IPS-NIHi11 (cell line): Measurements from ENCODE around the gene RNF223.

ENCODE experiments used
- DNase-seq: peaks from one replicate; pipeline ENCODE4 v3.0.0; 2012; ENCODE audit warnings: mixed read lengths, low spot score

Gene RNF223

DNA sequence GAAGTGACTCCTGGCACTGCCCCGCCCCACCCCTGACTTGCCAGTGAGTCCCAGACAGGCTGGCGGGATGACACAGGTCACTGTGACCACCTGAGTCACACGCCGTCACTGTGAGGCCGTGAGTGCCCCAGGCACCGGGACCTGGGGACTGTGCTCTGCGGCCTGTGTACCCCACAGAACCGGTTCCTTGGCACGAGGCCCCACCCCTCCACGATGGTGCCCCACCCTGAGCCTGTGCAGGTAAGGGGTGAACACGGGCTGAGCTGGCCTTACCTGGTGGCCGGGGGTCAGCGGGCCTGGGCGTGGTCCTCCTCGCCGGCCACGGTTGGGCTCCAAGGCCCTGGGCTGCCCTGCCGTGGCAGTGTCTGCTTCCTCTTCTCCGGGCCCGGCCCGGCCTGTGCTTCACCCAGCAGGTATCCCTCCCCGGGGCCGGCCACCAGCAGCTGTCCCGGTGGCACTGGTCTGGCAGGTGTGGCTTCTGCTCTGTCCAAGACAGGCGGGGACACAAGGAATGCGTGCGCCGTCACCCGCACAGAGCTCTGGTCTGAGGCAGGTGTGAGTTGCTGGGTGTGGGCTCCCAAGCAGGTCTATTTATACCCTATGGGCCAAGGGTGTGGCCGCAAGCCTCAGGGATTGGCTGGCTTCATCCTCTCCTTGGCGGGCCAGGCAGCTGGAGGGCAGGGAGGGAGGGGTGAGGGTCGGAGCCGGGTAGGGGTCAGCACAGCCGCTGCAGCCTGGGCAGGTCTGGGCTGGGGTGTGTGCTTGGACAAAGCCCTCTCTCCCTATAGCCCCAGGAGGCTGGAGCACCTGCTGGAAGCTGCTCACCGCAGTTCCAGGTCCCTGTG is at the start of gene RNF223:
TSS of gene RNF223 (minus strand) at position 564 of the 845 bp plus-strand sequence. CDS start 1,740 bp downstream, outside the sequence.
- no peak for DNase-seq

DNA sequence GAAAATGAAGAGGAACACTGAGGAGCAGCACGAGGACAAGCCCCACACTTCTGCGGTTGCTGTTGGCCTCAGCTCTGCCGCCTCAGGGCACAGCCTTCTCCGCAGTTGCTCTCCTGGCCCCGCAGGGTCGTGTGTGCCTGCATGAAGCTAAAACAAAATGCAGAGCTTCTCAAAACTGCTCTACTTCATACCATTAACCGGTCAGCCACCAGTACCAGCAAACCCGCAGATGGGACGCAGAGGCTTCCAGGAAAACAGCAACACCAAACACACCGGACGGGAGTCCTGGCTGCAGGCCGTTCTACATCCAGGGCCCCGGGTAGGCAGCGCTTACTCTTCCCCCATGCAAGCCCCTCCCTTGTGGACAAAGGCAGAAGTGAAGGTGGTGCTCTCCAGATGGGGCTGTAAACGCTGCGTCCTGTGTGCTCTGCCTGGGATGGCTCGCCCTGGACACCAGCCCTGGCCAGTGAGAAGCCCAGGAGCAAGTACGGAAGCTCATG is 48.9 kb upstream of the RNF223 start:
- peak; percentile 45 for DNase-seq

DNA sequence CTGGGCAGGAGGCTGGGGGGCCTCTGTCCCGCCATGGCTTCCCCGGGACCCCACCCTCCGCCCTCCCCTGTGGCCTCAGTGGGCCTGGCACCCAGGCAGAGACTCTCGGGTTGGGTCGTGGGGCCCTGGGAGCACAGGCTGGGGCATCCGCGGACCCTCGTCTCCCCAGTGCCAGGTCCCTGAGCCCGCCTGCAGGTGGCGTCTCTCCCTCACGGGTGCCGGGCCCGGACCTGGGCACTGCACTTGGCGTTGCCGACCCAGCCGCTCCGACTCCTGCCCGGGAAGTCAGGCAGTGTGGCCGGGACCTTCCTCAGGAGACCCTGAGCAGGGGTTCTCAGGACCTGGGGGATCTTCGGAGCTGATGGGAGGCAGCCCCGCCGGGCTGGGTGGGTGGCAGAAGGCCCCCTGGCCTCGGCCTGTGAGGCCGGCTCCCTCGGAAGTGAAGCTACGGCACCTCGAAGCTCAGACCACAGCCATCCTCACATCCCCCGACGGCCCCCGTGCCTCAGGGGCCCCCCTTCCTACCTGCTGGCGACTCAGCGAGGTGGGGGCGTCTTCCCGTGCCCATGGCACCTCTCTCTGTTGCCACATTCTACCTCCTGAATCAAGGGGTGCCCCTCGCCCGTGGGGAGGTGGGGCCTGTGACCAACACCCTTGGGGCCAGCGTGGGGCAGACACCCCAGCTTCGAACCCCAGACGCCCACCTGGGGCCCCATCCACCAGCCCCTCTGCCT is 48.1 kb upstream of the RNF223 start:
- peak; percentile 95 for DNase-seq

DNA sequence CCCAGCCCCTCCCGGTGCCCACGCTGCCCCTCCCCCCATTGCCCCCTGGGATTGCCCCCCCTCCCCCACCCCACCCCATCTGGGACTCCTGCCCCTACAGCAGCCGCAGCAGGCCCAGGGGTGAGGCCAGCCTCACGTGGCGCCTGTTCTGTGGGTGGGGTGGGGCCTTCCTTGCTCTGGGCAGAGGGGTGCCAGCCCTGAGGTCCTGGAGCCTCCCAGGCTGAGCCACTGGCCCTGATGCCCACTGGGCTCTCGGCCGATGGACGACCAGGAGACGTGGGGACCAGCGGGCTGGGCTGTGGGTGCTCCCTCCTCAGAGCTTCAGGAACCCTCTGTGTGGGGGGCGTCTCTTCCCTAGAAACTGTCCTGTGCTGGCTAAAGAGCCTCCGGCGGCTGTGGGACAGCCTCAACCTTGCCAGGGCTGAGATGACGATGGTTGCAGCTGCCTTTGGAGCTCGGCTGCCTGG is 47.5 kb upstream of the RNF223 start:
- peak; percentile 27 for DNase-seq

DNA sequence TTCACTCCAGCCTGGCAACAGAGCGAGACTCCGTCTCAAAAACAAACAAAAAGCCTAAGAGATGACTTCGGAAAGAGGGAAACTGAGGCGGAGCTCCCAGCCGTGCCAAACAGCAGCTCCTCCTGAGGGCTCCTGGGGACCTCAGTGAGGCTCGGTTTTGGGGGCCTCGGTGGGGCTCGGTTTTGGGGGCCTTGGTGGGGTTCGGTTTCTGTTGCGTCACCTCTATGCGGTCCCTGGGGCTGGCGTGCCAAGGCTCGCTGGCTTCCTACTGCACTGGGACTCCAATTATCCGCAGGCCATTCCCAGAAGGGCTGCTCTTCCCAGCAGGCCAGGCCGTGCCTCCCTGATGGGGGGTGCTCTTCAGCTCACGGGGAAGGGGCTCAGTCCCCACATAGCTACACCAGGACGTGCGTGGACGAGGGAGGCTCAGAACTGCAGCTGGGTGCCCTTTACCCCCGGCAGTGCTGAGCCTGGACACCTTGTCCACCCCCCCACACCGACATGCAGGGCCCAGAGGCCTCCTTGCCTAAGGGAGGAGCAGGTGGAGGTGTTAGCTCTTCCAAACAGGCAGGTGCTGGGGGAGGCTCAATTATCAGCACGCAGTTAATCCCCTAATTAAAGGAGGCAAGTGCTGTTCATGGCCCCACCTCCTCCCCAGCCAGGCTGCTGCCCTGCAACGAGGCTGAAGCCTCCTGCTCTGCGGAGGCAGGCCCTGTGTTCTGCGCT is 46.9 kb upstream of the RNF223 start:
- DNase-seq: no peak

DNA sequence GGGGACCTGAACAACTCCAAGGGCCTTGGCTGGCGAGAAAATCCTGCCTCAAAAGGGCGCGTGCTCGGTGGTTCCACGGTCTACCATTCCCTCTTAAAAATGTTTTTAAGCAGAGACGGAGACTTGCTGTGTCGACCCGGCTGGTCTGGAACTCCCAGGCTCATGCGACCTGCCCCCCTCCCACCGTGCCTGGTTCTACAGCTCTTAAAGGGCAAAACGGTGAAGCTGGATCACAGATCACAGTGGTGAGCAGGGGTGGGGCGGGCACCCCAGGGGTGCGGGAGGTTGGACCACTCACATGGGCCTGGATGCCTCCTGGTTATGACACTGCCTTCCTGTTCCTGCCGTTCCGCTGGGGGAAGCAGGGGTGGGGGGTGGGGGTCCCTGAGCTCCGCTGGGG is 46.0 kb upstream of the RNF223 start:
- no peak for DNase-seq

DNA sequence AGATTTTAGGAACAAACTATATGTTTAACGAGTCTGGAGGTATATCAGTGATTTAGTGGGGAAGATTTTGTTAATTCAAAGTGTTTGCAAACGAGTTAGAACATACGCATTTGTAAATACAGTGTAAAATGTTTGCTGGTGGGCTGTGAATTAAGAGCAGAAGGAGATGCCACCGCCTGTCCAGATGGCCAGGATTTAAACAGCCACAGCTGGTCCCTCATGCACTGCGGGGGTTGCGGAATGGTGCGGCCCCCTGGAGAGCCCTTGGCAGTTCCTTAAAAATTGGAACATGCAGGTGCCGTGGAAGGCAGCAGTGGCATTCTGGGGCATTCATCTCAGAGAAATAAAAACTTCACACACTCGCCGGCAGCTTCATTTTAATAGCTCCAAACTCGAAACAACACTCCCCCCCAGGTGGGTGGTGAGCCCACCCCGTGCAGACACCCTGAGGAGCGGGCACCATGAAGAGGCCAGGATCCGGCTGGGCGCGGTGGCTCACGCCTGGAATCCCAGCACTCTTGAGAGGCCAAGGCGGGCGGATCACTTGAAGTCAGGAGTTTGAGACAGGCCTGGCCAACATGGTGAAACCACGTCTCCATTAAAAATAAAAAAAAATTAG is 45.3 kb upstream of the RNF223 start:
- no peak for DNase-seq

DNA sequence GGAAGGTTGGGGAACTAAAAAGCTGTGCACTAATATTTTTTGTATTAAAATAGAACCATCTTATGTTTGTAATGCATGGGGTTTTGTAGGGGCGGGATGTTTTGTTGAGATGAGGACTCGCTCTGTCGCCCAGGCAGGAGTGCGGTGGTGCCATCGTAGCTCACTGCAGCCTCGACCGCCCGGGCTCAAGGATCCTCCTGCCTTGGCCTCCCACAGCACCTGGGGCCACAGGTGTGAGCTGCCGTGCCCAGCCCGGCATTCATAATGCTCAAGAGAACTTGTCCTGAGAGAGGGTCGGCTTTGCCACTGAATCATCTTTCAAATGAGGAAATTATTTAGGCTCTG is 44.7 kb upstream of the RNF223 start:
- DNase-seq: no peak

DNA sequence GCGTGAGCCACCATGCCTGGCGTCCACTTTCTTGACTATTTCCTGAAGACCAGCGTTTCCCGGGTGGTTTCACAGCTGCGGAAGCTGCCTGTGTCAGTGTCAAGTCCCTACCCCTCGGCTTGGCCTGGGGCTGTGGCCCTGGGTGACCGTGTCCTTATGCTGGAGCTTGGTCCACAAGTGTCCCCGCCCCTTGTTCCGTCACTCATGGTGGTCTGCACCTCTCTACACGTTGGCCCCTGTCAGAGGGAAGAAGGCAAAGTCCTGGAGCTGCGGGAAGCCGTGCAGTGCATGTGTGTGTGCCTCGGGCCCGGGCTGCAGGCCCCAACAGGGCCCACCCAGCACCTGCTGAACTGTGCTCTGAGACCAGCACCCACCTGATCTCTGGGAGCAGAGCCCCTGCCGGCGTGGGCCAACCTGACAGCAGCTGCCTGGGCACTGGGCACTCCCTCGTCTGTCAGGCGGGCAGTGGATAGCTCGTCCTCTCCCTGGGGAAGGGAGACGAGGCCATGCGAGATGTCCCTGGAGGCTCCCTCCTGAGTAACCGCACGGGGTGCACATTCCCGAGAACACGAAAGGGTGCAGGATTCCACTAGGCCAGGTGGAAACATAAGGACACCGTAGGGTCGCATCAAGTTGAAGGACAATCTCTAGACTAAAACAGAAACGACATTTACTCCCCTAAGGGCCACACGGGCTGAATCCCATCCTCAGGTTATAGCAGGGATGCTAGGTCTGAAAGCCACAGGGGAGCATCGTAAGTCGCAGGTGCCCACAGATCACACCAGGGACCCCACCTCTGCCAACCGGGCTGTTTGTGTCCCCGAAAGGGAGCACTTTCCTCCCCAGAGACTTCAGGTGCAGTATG is 44.1 kb upstream of the RNF223 start:
- DNase-seq: no peak

DNA sequence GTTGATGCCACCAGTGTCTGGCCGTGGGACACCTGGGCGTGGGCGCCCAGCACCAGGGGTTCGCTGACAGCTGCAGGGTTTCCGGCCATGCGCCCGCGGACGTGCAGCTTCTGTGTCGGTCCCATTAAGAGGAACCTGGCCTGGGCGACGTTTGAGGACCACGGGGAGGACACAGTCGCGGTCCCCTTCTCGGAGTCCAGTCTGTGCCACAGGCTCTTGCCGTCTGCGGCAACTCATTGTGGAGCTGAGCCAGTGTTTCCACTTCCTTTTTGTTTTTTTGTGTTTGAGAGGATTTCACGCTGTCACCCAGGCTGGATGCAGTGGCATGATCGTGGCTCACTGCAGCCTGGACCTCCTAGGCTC is 43.3 kb upstream of the RNF223 start:
- no peak for DNase-seq

DNA sequence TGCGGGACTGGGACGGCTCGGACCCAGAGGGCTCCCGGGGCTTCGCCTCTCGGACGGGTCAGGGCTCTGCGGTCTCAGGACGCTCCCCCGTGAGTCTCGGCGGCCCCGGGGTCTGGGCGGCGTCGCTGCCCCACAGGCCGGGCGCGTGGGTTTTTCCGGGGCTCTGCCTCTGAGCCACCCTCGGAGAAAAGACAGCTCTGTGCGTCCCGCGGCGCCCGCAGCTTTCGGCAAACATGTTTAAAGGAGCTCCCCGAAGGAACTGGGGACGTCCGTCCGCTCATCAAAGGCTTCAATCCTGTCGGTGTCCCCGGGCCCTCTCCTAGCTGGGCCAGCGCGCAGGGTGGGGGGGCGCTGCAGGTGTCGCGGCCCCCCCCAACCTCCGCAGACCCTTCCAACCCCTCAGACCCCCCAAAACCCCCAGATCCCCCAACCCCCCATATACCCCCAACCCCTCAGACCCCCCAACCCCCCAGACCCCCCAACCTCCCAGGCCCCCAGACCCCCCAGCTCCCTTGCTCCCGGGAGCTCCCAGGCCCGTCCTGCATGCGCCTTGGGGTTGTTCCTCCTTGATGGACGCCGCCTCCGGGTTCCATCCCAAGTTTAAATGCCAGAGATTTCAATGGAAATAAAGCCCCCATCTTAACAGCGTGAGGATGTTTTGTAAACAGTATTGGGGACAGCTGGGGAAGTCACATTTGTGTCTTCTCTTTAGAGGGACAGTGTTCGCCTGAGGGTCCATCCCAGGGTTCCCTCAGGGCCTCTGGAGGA is 42.8 kb upstream of the RNF223 start:
- no peak for DNase-seq

DNA sequence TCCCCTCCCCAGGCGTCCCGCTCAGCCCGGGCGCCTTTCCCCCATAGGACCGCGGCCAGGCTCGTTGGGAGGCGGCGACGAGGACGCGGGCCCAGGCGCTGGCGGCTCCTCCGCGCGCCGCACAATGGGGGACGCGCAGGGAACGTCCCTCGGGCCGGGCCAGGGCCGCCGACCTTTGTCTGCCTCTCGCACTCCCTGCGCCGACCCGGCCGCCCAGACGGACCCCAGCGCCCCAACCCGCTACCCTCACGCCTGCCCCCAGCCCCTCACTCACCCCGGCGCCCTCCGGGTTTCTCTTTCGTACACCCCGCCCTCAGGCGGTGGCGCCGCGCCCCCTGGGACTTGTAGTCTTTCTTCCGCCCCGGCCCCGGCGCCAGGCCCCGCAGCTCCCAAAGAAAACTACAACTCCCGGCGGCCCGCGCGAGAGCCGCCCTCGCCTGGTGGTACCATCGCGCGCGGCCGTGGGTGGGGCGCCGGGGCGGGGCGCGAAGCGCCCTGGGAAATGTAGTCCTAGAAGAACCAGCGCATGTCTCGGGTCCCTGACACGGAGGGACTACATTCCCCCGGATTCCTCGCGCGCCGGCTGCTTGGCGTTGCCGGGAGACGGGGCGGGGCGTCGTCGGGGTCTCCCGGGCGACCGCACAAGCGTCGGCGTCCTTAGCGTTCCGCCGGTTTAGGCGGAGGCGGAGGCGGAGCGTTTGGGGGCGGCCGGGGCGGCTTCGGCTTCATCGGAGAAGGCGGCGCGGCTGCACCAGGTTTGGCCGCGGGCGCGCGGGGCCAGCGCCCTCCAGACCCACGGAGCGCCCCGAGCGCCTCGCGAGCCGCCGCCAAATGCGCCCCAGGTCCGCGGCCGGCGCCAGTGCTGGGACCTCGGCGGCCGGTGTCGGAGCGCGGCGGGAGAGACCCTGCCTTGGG is 41.9 kb upstream of the RNF223 start, which contains the start of gene C1orf159:
TSS of gene C1orf159 (minus strand) at position 304 of the 915 bp plus-strand sequence. CDS start 24,546 bp downstream, outside the sequence.
- peak; percentile 99 for DNase-seq

DNA sequence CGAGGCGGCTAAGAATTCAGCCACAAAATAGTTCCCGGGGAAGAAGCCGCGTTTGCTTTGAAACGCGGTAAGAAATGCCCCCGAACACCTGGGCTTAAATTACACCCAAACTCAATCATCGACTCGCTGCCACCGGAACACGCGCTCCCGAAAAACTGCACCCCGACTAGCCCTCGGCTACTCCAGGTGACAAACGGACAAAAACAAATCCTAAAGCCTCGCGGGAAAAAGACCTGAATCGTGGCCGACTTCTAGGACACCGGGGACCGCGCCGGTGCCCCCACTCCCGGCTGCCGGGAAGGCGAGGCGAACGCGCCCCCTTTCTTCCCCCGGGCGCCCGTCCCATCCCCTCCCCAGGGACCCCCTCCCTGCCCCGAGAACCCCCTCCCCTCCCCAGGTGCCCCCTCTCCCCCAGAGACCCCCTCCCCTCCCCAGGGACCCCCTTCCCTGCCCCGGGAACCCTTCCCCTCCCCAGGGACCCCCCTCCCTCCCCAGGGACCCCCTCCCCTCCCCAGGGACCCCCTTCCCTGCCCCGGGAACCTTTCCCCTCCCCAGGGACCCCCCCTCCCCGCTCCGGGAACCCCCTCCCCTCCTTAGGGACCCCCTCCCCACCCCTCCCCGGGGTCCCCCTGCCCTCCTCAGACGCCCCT is 41.2 kb upstream of the RNF223 start:
- no peak for DNase-seq

DNA sequence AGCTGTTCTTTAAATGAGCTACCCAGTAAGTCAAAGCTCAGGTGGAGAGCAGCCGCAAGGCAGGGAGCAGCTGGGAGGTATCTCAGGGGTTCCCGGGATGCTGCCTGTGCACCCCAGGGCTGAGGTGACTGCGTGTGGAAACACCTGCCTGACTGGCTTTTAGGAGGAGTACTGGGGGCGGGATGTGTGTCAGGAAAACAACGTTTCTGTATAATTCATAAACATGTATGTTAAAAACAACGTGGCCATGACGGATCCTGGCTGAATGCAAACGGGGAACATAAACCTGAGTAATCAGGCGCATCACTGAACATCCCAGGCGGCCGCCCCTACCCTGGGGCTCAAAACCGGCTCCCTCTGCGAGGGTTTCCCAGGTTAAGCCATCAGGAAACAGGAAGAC is 40.3 kb upstream of the RNF223 start:
- no peak for DNase-seq

DNA sequence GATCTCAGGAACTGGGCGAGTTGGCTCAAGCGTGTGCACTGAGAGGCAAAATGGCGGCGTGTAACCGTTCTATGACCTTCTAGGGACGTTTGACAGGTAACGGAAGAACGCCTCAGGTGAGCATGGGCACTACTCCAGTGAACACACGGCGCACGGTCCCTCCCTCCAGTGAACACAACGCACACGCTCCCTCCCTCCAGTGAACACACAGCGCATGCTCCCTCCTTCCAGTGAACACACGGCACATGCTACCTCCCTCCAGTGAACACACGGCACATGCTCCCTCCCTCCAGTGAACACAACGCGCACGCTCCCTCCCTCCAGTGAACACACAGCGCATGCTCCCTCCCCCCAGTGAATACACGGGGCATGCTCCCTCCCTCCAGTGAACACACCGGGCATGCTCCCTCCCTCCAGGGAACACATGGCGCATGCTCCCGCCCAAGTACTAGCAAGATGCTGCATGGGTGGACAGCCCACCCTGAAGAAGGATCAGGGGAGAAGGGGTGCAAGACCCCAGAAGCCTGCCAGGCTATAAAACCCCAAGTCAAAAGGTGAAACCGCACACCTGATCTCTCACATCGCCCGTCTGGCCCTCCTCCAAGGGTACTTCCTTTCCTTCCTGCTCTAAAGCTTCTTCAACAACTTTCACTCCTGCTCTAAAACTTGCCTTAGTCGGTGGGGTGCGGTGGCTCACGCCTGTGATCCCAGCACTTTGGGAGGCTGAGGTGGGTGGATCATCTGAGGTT is 38.3 kb upstream of the RNF223 start:
- DNase-seq: no peak

DNA sequence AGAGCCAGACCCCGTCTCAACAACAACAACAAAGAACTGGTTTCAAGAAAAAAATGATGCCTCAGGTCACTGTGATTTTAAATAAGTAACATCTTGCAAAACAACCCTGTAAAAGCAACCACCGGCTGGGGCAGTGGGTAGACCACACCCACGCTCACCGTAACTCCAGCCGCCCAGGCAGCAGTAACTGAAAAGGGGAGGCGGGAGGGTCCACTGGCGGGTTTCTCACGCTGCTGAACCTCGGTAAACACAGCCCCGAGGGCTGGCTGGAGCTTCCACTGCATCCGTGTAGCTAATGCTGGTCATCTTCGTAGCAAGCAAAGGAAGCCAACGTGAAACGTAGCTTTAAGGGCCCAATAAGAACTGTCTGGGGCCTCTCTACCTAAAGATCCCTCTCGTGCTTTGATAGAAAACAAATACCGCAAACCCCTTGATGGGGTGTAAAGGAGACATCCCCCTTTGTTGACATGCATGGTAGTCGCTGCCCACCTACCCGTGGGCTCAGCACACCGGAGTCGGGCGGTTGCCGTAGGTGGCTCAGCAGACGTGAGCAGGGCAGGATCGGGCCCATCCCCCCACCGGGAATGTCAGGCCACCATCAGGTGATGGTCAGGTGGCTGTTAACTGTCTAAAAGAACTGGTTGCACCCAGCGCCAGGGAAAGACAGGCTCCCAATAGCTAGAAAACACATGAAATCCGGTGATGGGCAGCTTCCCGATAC is 37.6 kb upstream of the RNF223 start:
- DNase-seq: no peak

DNA sequence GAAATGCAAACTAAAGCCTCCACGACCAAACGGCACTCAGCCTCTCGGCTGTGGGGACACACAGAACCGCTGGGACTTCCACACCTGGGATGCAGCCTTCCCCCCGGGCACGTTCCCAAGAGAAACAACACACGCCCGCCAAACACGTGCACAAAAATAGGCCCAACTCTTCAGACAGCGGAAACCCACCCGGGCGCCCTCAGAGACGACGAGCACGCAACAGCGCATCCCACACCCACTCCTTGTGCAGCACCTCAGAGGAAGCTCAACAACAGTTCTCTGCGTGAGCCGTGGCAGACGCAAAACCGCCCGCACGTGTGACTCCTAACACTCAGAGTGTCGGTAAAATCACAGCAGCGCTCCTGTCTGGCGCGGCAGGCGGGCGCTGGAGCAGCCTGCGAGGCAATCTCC is 36.5 kb upstream of the RNF223 start:
- DNase-seq: no peak
